ENCODE results near the gene TEDC2.

DNA sequence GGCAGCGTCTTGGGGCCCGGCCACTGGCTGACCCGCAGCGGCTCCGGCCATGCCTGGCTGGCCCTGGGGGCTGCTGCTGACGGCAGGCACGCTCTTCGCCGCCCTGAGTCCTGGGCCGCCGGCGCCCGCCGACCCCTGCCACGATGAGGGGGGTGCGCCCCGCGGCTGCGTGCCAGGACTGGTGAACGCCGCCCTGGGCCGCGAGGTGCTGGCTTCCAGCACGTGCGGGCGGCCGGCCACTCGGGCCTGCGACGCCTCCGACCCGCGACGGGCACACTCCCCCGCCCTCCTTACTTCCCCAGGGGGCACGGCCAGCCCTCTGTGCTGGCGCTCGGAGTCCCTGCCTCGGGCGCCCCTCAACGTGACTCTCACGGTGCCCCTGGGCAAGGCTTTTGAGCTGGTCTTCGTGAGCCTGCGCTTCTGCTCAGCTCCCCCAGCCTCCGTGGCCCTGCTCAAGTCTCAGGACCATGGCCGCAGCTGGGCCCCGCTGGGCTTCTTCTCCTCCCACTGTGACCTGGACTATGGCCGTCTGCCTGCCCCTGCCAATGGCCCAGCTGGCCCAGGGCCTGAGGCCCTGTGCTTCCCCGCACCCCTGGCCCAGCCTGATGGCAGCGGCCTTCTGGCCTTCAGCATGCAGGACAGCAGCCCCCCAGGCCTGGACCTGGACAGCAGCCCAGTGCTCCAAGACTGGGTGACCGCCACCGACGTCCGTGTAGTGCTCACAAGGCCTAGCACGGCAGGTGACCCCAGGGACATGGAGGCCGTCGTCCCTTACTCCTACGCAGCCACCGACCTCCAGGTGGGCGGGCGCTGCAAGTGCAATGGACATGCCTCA is 12.0 kb downstream of the TEDC2 start:
- TF ChIP-seq, protein P1, sequence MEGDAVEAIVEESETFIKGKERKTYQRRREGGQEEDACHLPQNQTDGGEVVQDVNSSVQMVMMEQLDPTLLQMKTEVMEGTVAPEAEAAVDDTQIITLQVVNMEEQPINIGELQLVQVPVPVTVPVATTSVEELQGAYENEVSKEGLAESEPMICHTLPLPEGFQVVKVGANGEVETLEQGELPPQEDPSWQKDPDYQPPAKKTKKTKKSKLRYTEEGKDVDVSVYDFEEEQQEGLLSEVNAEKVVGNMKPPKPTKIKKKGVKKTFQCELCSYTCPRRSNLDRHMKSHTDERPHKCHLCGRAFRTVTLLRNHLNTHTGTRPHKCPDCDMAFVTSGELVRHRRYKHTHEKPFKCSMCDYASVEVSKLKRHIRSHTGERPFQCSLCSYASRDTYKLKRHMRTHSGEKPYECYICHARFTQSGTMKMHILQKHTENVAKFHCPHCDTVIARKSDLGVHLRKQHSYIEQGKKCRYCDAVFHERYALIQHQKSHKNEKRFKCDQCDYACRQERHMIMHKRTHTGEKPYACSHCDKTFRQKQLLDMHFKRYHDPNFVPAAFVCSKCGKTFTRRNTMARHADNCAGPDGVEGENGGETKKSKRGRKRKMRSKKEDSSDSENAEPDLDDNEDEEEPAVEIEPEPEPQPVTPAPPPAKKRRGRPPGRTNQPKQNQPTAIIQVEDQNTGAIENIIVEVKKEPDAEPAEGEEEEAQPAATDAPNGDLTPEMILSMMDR (IDR thresholded peaks at IDR 0.05) = no peak
- no peak for TF ChIP-seq POLR2A (IDR thresholded peaks at IDR 0.05)
